BLaER1 treated with 17β-estradiol and CSF1 and Interleukin-3, amounts not matched to agents 10 nM and 100 nM (cell line): Measurements from ENCODE around the gene SLC16A3.
"Not testable (repeated sequence)": the region's sequence is repeated elsewhere in the genome, so short reads cannot be mapped to it uniquely, and the experiment has no call there.

Experiments used
- H3K27ac ChIP-seq, 11 experiments: shearing (Covaris generic); formaldehyde crosslinking; 2 replicates each; pipeline ENCODE4 v1.8.1; 2022
- H3K27me3 ChIP-seq, 11 experiments: shearing (Covaris generic); formaldehyde crosslinking; 2 replicates each; pipeline ENCODE4 v1.8.1; 2022
- H3K36me3 ChIP-seq, 11 experiments: shearing (Covaris generic); formaldehyde crosslinking; 2 replicates each; pipeline ENCODE4 v1.8.1; 2022
- H3K4me1 ChIP-seq, 10 experiments: shearing (Covaris generic); formaldehyde crosslinking; 2 replicates each; pipeline ENCODE4 v1.8.1; 2022
- H3K4me2 ChIP-seq, 11 experiments: shearing (Covaris generic); formaldehyde crosslinking; 2 replicates each; pipeline ENCODE4 v1.8.1; 2022
- H3K4me3 ChIP-seq, 10 experiments: shearing (Covaris generic); formaldehyde crosslinking; 2 replicates each; pipeline ENCODE4 v1.8.1; 2022
- H3K9ac ChIP-seq, 11 experiments: shearing (Covaris generic); formaldehyde crosslinking; 2 replicates each; pipeline ENCODE4 v1.8.1; 2022
- H3K9me3 ChIP-seq, 11 experiments: shearing (Covaris generic); formaldehyde crosslinking; replicated peaks in 1 of 11; 2 replicates each; pipeline ENCODE4 v1.8.1; 2022
- H4K20me1 ChIP-seq, 11 experiments: shearing (Covaris generic); formaldehyde crosslinking; 2 replicates each; pipeline ENCODE4 v1.8.1; 2022
- Cebpa-rat ChIP-seq, 11 experiments: shearing (Covaris generic); IDR thresholded peaks; 2 replicates each; pipeline ENCODE4 v1.8.1; 2022

SLC16A3 gene

GRCh38 chr17:82255402-82255972 is 26.6 kb downstream of the SLC16A3 start:
- Histone ChIP-seq H3K27ac (no peak overlapping the region), H3K4me2 (no peak overlapping the region), H3K36me3 (peaks cover 92 to 100% (median 100%) of the 10 kb centered on the region in 11 experiments), H3K27me3 (no peaks in the 10 kb centered on the region), H3K4me1 (peaks cover 0 to 10% (median 6%) of the 10 kb centered on the region in 10 experiments; a peak in 9 of 20 replicates), H3K4me3 (no peak overlapping the region), H4K20me1 (peaks cover 94 to 100% (median 100%) of the 10 kb centered on the region in 11 experiments), H3K9me3 (peaks cover 0 to 8% (median 0%) of the 10 kb centered on the region in 11 experiments; a peak in 4 of 22 replicates), H3K9ac (no peak overlapping the region)
- TF ChIP-seq Cebpa-rat (IDR thresholded peaks at IDR 0.05) = no peak

GRCh38 chr17:82256242-82256885 is 27.5 kb downstream of the SLC16A3 start:
- H3K4me3 ChIP-seq = no peak overlapping the region
- no peak overlapping the region for H3K9ac ChIP-seq
- peaks cover 0 to 17% (median 4%) of the 10 kb centered on the region in 11 experiments; a peak in 7 of 22 replicates for H3K9me3 ChIP-seq
- H3K4me1 ChIP-seq = peaks cover 0 to under 1% (median 0%) of the 10 kb centered on the region in 10 experiments; a peak in 2 of 20 replicates
- no peaks in the 10 kb centered on the region for H3K27me3 ChIP-seq
- no peak overlapping the region for H3K27ac ChIP-seq
- H4K20me1 ChIP-seq = peaks cover 94 to 100% (median 100%) of the 10 kb centered on the region in 11 experiments
- peaks cover 92 to 100% (median 100%) of the 10 kb centered on the region in 11 experiments for H3K36me3 ChIP-seq
- no peak for TF ChIP-seq Cebpa-rat (IDR thresholded peaks at IDR 0.05)
- H3K4me2 ChIP-seq = no peak overlapping the region

GRCh38 chr17:82257473-82257872 is 28.6 kb downstream of the SLC16A3 start:
- H3K27ac ChIP-seq = no peak overlapping the region
- H3K27me3 ChIP-seq = no peaks in the 10 kb centered on the region
- no peak overlapping the region for H3K4me3 ChIP-seq
- no peak overlapping the region for H3K4me2 ChIP-seq
- H3K9me3 ChIP-seq = peaks cover 0 to 28% (median 8%) of the 10 kb centered on the region in 11 experiments; a peak in 7 of 22 replicates
- peaks cover 92 to 100% (median 100%) of the 10 kb centered on the region in 11 experiments for H3K36me3 ChIP-seq
- H3K4me1 ChIP-seq = no peaks in the 10 kb centered on the region
- H4K20me1 ChIP-seq = peaks cover 94 to 100% (median 100%) of the 10 kb centered on the region in 11 experiments
- no peak for TF ChIP-seq Cebpa-rat (IDR thresholded peaks at IDR 0.05)
- H3K9ac ChIP-seq = no peak overlapping the region

GRCh38 chr17:82258555-82258954 is 29.7 kb downstream of the SLC16A3 start:
- Histone ChIP-seq H3K36me3 (peaks cover 92 to 100% (median 100%) of the 10 kb centered on the region in 11 experiments), H3K27ac (no peak overlapping the region), H3K27me3 (no peaks in the 10 kb centered on the region), H4K20me1 (peaks cover 94 to 100% (median 100%) of the 10 kb centered on the region in 11 experiments), H3K4me1 (no peaks in the 10 kb centered on the region), H3K4me3 (no peak overlapping the region), H3K9ac (no peak overlapping the region), H3K9me3 (peaks cover 0 to 28% (median 8%) of the 10 kb centered on the region in 11 experiments; a peak in 7 of 22 replicates), H3K4me2 (no peak overlapping the region)
- TF ChIP-seq Cebpa-rat (IDR thresholded peaks at IDR 0.05) = no peak

GRCh38 chr17:82259972-82260961 is 31.4 kb downstream of the SLC16A3 start:
- H3K9ac ChIP-seq, H3K4me3 ChIP-seq, H3K4me2 ChIP-seq, H3K27ac ChIP-seq, H3K27me3 ChIP-seq, H3K4me1 ChIP-seq: not testable (repeated sequence)
- H4K20me1 ChIP-seq = peaks cover 95 to 100% (median 100%) of the 10 kb centered on the region in 11 experiments
- peaks cover 98 to 100% (median 100%) of the 10 kb centered on the region in 11 experiments for H3K36me3 ChIP-seq
- peaks cover 0 to 23% (median under 1%) of the 10 kb centered on the region in 11 experiments; a peak in 7 of 22 replicates for H3K9me3 ChIP-seq

- H3K4me3 ChIP-seq = no peak overlapping the region
- H3K4me2 ChIP-seq = no peak overlapping the region
- no peak overlapping the region for H3K9ac ChIP-seq
- no peaks in the 10 kb centered on the region for H3K27me3 ChIP-seq
- H3K9me3 ChIP-seq = peaks cover 0 to 21% (median 0%) of the 10 kb centered on the region in 11 experiments; a peak in 7 of 22 replicates
- no peak for TF ChIP-seq Cebpa-rat (IDR thresholded peaks at IDR 0.05)
- H3K4me1 ChIP-seq = peaks cover 0 to 16% (median 4%) of the 10 kb centered on the region in 10 experiments; a peak in 14 of 20 replicates
- peaks cover 97 to 100% (median 100%) of the 10 kb centered on the region in 11 experiments for H3K36me3 ChIP-seq
- no peak overlapping the region for H3K27ac ChIP-seq
- peaks cover 96 to 100% (median 100%) of the 10 kb centered on the region in 11 experiments for H4K20me1 ChIP-seq
Observed at GRCh38 chr17:82262344-82262743, 33.5 kb downstream of the SLC16A3 start.

- H3K4me3 ChIP-seq = no peak overlapping the region
Observed at GRCh38 chr17:82263641-82264040, 34.8 kb downstream of the SLC16A3 start.

GRCh38 chr17:82266142-82266541 is 37.3 kb downstream of the SLC16A3 start:
- Histone ChIP-seq H3K4me3 (no peak overlapping the region), H3K9ac (peak overlapping the region in 1 of 11 experiments; percentile 18; a peak in 1 of 22 replicates), H3K4me1 (peaks cover 18 to 54% (median 39%) of the 10 kb centered on the region in 10 experiments), H3K4me2 (no peak overlapping the region), H4K20me1 (peaks cover 100% of the 10 kb centered on the region in 11 experiments), H3K36me3 (peaks cover 96 to 100% (median 100%) of the 10 kb centered on the region in 11 experiments), H3K9me3 (peaks cover 0 to 14% (median 0%) of the 10 kb centered on the region in 11 experiments; a peak in 7 of 22 replicates), H3K27me3 (no peaks in the 10 kb centered on the region), H3K27ac (no peak overlapping the region)
- TF ChIP-seq Cebpa-rat (IDR thresholded peaks at IDR 0.05) = no peak

More at GRCh38 chr17:82263641-82264040, 34.8 kb downstream of the SLC16A3 start:
- Histone ChIP-seq H4K20me1 (peaks cover 96 to 100% (median 100%) of the 10 kb centered on the region in 11 experiments), H3K27ac (no peak overlapping the region), H3K9me3 (peaks cover 0 to 21% (median 0%) of the 10 kb centered on the region in 11 experiments; a peak in 7 of 22 replicates), H3K4me1 (peaks cover 0 to 29% (median 16%) of the 10 kb centered on the region in 10 experiments; a peak in 14 of 20 replicates), H3K27me3 (no peaks in the 10 kb centered on the region), H3K4me2 (no peak overlapping the region), H3K9ac (no peak overlapping the region), H3K36me3 (peaks cover 96 to 100% (median 100%) of the 10 kb centered on the region in 11 experiments)
- no peak for TF ChIP-seq Cebpa-rat (IDR thresholded peaks at IDR 0.05)
